ENCODE data around the gene PAK5.

DNA sequence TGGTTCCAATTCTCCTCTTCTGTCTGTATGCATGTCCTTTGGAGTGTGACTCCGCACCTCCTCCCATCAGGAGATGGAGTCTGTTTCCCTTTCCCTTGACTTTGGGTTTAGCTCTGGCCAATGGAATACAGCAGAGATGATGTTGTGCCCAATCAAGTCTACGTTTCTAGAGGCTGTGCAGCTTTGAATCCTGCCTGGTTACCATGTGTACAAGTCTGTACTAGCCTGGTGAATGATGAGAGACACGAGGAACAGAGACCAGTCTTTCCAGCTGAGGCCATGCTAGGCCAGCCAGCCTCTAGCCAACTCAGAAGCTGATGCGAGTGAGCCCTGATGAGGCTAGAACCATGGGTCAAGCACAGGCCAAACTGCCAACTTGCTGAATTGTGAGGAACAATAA is 241.3 kb downstream of the PAK5 start:
- TF ChIP-seq EZH2phosphoT487 (IDR thresholded peaks at IDR 0.05; ENCODE audit: low read length) = no peak
- TF ChIP-seq, protein P1, sequence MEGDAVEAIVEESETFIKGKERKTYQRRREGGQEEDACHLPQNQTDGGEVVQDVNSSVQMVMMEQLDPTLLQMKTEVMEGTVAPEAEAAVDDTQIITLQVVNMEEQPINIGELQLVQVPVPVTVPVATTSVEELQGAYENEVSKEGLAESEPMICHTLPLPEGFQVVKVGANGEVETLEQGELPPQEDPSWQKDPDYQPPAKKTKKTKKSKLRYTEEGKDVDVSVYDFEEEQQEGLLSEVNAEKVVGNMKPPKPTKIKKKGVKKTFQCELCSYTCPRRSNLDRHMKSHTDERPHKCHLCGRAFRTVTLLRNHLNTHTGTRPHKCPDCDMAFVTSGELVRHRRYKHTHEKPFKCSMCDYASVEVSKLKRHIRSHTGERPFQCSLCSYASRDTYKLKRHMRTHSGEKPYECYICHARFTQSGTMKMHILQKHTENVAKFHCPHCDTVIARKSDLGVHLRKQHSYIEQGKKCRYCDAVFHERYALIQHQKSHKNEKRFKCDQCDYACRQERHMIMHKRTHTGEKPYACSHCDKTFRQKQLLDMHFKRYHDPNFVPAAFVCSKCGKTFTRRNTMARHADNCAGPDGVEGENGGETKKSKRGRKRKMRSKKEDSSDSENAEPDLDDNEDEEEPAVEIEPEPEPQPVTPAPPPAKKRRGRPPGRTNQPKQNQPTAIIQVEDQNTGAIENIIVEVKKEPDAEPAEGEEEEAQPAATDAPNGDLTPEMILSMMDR (IDR thresholded peaks at IDR 0.05; ENCODE audit: low read length) = no peak
- no peak for TF ChIP-seq EZH2 (optimal IDR thresholded peaks at IDR 0.05; ENCODE audit: low read depth, low read length)
